Gastroesophageal sphincter (tissue), 4 donors: ENCODE measurements around the gene CYLD. TPM values are rescaled to one million over a fixed set of nuclear protein-coding genes. Genes with fewer than 3 reads are reported as not detected.

Experiments
- ATAC-seq: fragments of 150-250 bp; one replicate; pipeline ENCODE4 v1.9.1; 2016; ENCODE audit warnings: mild to moderate bottlenecking, moderate library complexity
- H3K27ac ChIP-seq, 4 donors: fragments of 200-600 bp; sonication (generic) in 3 of 4; 1 replicate in 3 of 4; 2 replicates in 1 of 4; pipeline ENCODE4 v1.5.1; 2016 to 2019
- H3K27me3 ChIP-seq: fragments of 200-600 bp; sonication (generic); one replicate; pipeline ENCODE4 v1.5.1; 2019
- H3K36me3 ChIP-seq, 2 donors: fragments of 200-600 bp; sonication (generic); one replicate each; pipeline ENCODE4 v1.5.1; 2019; ENCODE audit warnings: control low read depth in 1 of 2
- H3K4me1 ChIP-seq, 3 donors: fragments of 200-600 bp; sonication (generic); 1 replicate in 2 of 3; 2 replicates in 1 of 3; pipeline ENCODE4 v1.5.1; 2016 to 2019; ENCODE audit warnings: control low read depth in 2 of 3
- H3K4me3 ChIP-seq, 2 donors: fragments of 200-600 bp; sonication (generic); one replicate each; pipeline ENCODE4 v1.5.1; 2019; ENCODE audit warnings: mild to moderate bottlenecking in 1 of 2, moderate library complexity in 1 of 2
- H3K9me3 ChIP-seq, 3 donors: fragments of 200-600 bp; sonication (generic); one replicate each; pipeline ENCODE4 v1.5.1; 2017 to 2019; ENCODE audit warnings: control low read depth in 2 of 3
- CTCF ChIP-seq, 4 experiments: fragments of 200-600 bp in 2 of 4; fragments of 450-650 bp in 2 of 4; sonication (generic) in 1 of 4; IDR thresholded peaks; one replicate each; pipeline ENCODE4 v1.5.1; 2017 to 2019; ENCODE audit warnings: antibody characterized with exemption in 4 of 4, mild to moderate bottlenecking in 2 of 4, moderate library complexity in 2 of 4
- EP300 ChIP-seq: sonication (generic); formaldehyde crosslinking; IDR thresholded peaks from one replicate; pipeline ENCODE4 v1.6.1; 2017; ENCODE audit warnings: antibody characterized with exemption, mild to moderate bottlenecking
- POLR2A ChIP-seq, 2 donors: fragments of 450-650 bp; IDR thresholded peaks; one replicate each; pipeline ENCODE4 v1.6.1; 2017; ENCODE audit warnings: antibody characterized with exemption in 2 of 2, mild to moderate bottlenecking in 2 of 2, moderate library complexity in 1 of 2
- POLR2AphosphoS5 ChIP-seq: sonication (generic); formaldehyde crosslinking; IDR thresholded peaks from one replicate; pipeline ENCODE4 v1.6.1; 2017; ENCODE audit warnings: antibody characterized with exemption
- WGBS, 2 donors: methylation state at CpG; one replicate each; pipeline ENCODE4 v1.1.5; 2018; ENCODE audit warnings: low coverage in 1 of 2; 5-methylcytosine and 5-hydroxymethylcytosine counted together
- total RNA-seq, 4 donors: library from RNA; depleted of rRNA; stranded (reverse); fragments of >200 nt; gene quantifications; one replicate each; pipeline ENCODE4 v1.1.0, GENCODE V29; 2016

CYLD gene
- total RNA-seq, 4 donors from 2014 or later, result 39.2 to 82.5 (median 53.2) TPM

GRCh38 chr16:50838885-50839284, 97.0 kb downstream of the CYLD start:
- 90 to 100% methylated on average over 2 of the region's 2 CpGs for WGBS, 2 donors
- Histone ChIP-seq H3K27ac (no peak overlapping the region), H3K4me1 (peaks cover 0 to 4% (median 0%) of the 10 kb centered on the region in 3 donors), H3K9me3 (peaks cover 0 to 1% (median 0%) of the 10 kb centered on the region in 3 donors), H3K36me3 (no peaks in the 10 kb centered on the region), H3K4me3 (no peak overlapping the region), H3K27me3 (peaks cover 54% of the 10 kb centered on the region)
- TF ChIP-seq POLR2A (IDR thresholded peaks at IDR 0.05) (no peak), EP300 (no peak), POLR2AphosphoS5 (no peak)
- ATAC-seq, result no peak

GRCh38 chr16:50839356-50839755, 97.5 kb downstream of the CYLD start:
- Histone ChIP-seq H3K9me3 (no peaks in the 10 kb centered on the region), H3K36me3 (no peaks in the 10 kb centered on the region), H3K4me3 (no peak overlapping the region), H3K27ac (no peak overlapping the region), H3K27me3 (peaks cover 54% of the 10 kb centered on the region), H3K4me1 (peaks cover 0 to 4% (median 0%) of the 10 kb centered on the region in 3 donors)
- ATAC-seq, result no peak
- 75 to 98% methylated on average over 3 to 4 of the region's 5 CpGs for WGBS, 2 donors
- TF ChIP-seq POLR2AphosphoS5 (no peak), POLR2A (IDR thresholded peaks at IDR 0.05) (no peak), CTCF (IDR thresholded peaks at IDR 0.05) (no peak), EP300 (no peak)

GRCh38 chr16:50839920-50840729, 98.2 kb downstream of the CYLD start:
- ATAC-seq, result no peak
- no peak for TF ChIP-seq POLR2AphosphoS5
- TF ChIP-seq POLR2A (IDR thresholded peaks at IDR 0.05), result no peak
- no peak for TF ChIP-seq CTCF (IDR thresholded peaks at IDR 0.05)
- no peak for TF ChIP-seq EP300
- Histone ChIP-seq H3K4me3 (no peak overlapping the region), H3K36me3 (no peaks in the 10 kb centered on the region), H3K27ac (no peak overlapping the region), H3K27me3 (peaks cover 52% of the 10 kb centered on the region), H3K9me3 (no peaks in the 10 kb centered on the region), H3K4me1 (peaks cover 0 to 4% (median 0%) of the 10 kb centered on the region in 3 donors)
- 80% methylated on average over 6 of the region's 16 CpGs; no CpG with 5 or more reads in 1 of the 2 donors for WGBS, 2 donors

GRCh38 chr16:50841081-50841886, 99.4 kb downstream of the CYLD start:
- 0 to 14% methylated on average over 9 to 20 of the region's 44 CpGs for WGBS, 2 donors
- TF ChIP-seq POLR2A (IDR thresholded peaks at IDR 0.05) (no peak), POLR2AphosphoS5 (no peak), CTCF (IDR thresholded peaks at IDR 0.05) (no peak)
- H3K9me3 ChIP-seq, result no peaks in the 10 kb centered on the region
- H3K4me3 ChIP-seq, result peak overlapping the region in 1 of 2 donors; percentile 33
- ATAC-seq, result no peak
- H3K27me3 ChIP-seq, result peaks cover 50% of the 10 kb centered on the region
- H3K4me1 ChIP-seq, result peaks cover 0 to 4% (median 0%) of the 10 kb centered on the region in 3 donors
- H3K27ac ChIP-seq, result no peak overlapping the region
- H3K36me3 ChIP-seq, result no peaks in the 10 kb centered on the region

- no peak overlapping the region for H3K27ac ChIP-seq
- no peaks in the 10 kb centered on the region for H3K36me3 ChIP-seq
- peaks cover 0 to 4% (median 0%) of the 10 kb centered on the region in 3 donors for H3K4me1 ChIP-seq
- no peak for ATAC-seq
- peaks cover 50% of the 10 kb centered on the region for H3K27me3 ChIP-seq
- no peak overlapping the region for H3K4me3 ChIP-seq
- TF ChIP-seq POLR2AphosphoS5 (no peak), CTCF (IDR thresholded peaks at IDR 0.05) (no peak), POLR2A (IDR thresholded peaks at IDR 0.05) (no peak), EP300 (no peak)
- no peaks in the 10 kb centered on the region for H3K9me3 ChIP-seq
- WGBS, 2 donors, result 87% methylated on average over 4 to 12 of the region's 17 CpGs
Measured at GRCh38 chr16:50842013-50842505, 100.2 kb downstream of the CYLD start.
